ENCODE data around the gene BNC2.

DNA sequence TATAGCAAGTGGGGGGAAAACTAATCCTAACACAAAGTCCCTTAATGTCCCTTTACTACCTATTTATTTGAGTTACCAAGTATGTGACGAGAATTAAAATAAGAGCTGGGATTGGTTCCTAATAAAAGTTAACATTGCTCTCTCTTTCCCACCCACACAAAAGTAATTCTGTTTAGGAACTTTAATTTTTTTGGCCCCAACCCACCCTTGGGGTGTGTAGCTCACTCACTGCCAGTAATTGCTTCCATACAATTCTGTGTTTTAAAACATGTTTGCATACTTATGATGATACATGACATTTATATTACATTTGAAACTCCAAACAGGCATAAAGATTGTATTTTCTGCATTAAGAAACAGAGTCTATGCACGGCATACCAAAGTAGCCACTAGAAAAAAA lies 106.5 kb downstream of the BNC2 start:
- TF ChIP-seq EZH2 (IDR thresholded peaks at IDR 0.05; ENCODE audit: insufficient read depth, poor library complexity, severe bottlenecking) = no peak
- TF ChIP-seq EZH2phosphoT487 (IDR thresholded peaks at IDR 0.05; ENCODE audit: insufficient read depth, low read depth) = no peak

Data from GM23248 (cell line).